Esophagus muscularis mucosa (tissue), 3 donors: ENCODE data around the gene AKAP17A.

ENCODE experiments used
- POLR2A ChIP-seq: fragments of 450-650 bp; IDR thresholded peaks from one replicate; pipeline ENCODE4 v1.6.1; 2017; ENCODE audit warnings: antibody characterized with exemption, moderate library complexity, mild to moderate bottlenecking, low read depth
- TF ChIP-seq, protein P1 (sequence below), 3 experiments: fragments of 200-600 bp in 2 of 3; fragments of 450-650 bp in 1 of 3; sonication (generic) in 2 of 3; IDR thresholded peaks; one replicate each; pipeline ENCODE4 v1.5.1; 2017 to 2019; ENCODE audit warnings: antibody characterized with exemption in 3 of 3, mild to moderate bottlenecking in 2 of 3, moderate library complexity in 1 of 3

GRCh38 chrX:1555370-1555769 lies 36.0 kb upstream of the AKAP17A start:
- TF ChIP-seq, protein P1, sequence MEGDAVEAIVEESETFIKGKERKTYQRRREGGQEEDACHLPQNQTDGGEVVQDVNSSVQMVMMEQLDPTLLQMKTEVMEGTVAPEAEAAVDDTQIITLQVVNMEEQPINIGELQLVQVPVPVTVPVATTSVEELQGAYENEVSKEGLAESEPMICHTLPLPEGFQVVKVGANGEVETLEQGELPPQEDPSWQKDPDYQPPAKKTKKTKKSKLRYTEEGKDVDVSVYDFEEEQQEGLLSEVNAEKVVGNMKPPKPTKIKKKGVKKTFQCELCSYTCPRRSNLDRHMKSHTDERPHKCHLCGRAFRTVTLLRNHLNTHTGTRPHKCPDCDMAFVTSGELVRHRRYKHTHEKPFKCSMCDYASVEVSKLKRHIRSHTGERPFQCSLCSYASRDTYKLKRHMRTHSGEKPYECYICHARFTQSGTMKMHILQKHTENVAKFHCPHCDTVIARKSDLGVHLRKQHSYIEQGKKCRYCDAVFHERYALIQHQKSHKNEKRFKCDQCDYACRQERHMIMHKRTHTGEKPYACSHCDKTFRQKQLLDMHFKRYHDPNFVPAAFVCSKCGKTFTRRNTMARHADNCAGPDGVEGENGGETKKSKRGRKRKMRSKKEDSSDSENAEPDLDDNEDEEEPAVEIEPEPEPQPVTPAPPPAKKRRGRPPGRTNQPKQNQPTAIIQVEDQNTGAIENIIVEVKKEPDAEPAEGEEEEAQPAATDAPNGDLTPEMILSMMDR (IDR thresholded peaks at IDR 0.05), result no peak
- TF ChIP-seq POLR2A, result no peak
